ENCODE results near the gene SAP130.

SAP130 gene

GRCh38 chr2:127950264-127950663, 77.6 kb downstream of the SAP130 start:
- ATAC-seq: no peak
- TF ChIP-seq POU6F1 (CRISPR knock-in tag; IDR thresholded peaks at IDR 0.05; ENCODE audit: borderline replicate concordance, low read depth) (no peak), ZNF565 (CRISPR knock-in tag; conservative IDR thresholded peaks at IDR 0.05; ENCODE audit: low read depth) (no peak), PATZ1 (CRISPR knock-in tag; IDR thresholded peaks at IDR 0.05; ENCODE audit: borderline replicate concordance) (no peak), ZNF70 (CRISPR knock-in tag; IDR thresholded peaks at IDR 0.05) (no peak), CSDC2 (CRISPR knock-in tag; IDR thresholded peaks at IDR 0.05) (no peak), TCF4 (CRISPR knock-in tag; IDR thresholded peaks at IDR 0.05; ENCODE audit: borderline replicate concordance) (no peak), CREB5 (CRISPR knock-in tag; IDR thresholded peaks at IDR 0.05; ENCODE audit: low read depth) (no peak), TOX (CRISPR knock-in tag; IDR thresholded peaks at IDR 0.05; ENCODE audit: borderline replicate concordance) (no peak), RARB (CRISPR knock-in tag; IDR thresholded peaks at IDR 0.05) (no peak), GLIS3 (CRISPR knock-in tag; IDR thresholded peaks at IDR 0.05) (no peak), ZFP30 (CRISPR knock-in tag; IDR thresholded peaks at IDR 0.05) (no peak), OSR1 (CRISPR knock-in tag; IDR thresholded peaks at IDR 0.05) (no peak), ISL1 (CRISPR knock-in tag; IDR thresholded peaks at IDR 0.05) (no peak), ZC3H10 (CRISPR knock-in tag; IDR thresholded peaks at IDR 0.05) (no peak), CSRNP3 (CRISPR knock-in tag; IDR thresholded peaks at IDR 0.05) (no peak), PPARA (CRISPR knock-in tag; IDR thresholded peaks at IDR 0.05; ENCODE audit: borderline replicate concordance) (no peak), SNAI2 (CRISPR knock-in tag; IDR thresholded peaks at IDR 0.05) (no peak), ZNF8 (CRISPR knock-in tag; IDR thresholded peaks at IDR 0.05) (no peak)

GRCh38 chr2:127945281-127945680, 82.6 kb downstream of the SAP130 start:
- ATAC-seq: no peak
- TF ChIP-seq CSDC2 (CRISPR knock-in tag; IDR thresholded peaks at IDR 0.05) (no peak), OSR1 (CRISPR knock-in tag; IDR thresholded peaks at IDR 0.05) (no peak), TCF4 (CRISPR knock-in tag; IDR thresholded peaks at IDR 0.05; ENCODE audit: borderline replicate concordance) (no peak), GLIS3 (CRISPR knock-in tag; IDR thresholded peaks at IDR 0.05) (no peak), ZFP3 (CRISPR knock-in tag; IDR thresholded peaks at IDR 0.05) (no peak), ZFP30 (CRISPR knock-in tag; IDR thresholded peaks at IDR 0.05) (no peak), POU6F1 (CRISPR knock-in tag; IDR thresholded peaks at IDR 0.05; ENCODE audit: borderline replicate concordance, low read depth) (no peak), CREB5 (CRISPR knock-in tag; IDR thresholded peaks at IDR 0.05; ENCODE audit: low read depth) (no peak), SNAI2 (CRISPR knock-in tag; IDR thresholded peaks at IDR 0.05) (no peak), ARNTL (CRISPR knock-in tag; IDR thresholded peaks at IDR 0.05; ENCODE audit: borderline replicate concordance, low read depth) (no peak), PPARA (CRISPR knock-in tag; IDR thresholded peaks at IDR 0.05; ENCODE audit: borderline replicate concordance) (no peak), TSHZ2 (CRISPR knock-in tag; IDR thresholded peaks at IDR 0.05) (no peak), CSRNP3 (CRISPR knock-in tag; IDR thresholded peaks at IDR 0.05) (no peak), ZNF70 (CRISPR knock-in tag; IDR thresholded peaks at IDR 0.05) (no peak), BACH2 (CRISPR knock-in tag; IDR thresholded peaks at IDR 0.05; ENCODE audit: borderline replicate concordance) (no peak), ZC3H10 (CRISPR knock-in tag; IDR thresholded peaks at IDR 0.05) (no peak)

All from SK-N-SH treated with all-trans-retinoic acid at 6 μM for 48 hours (cell line).